ENCODE results near the gene TMEM17.

The TMEM17 gene

GRCh38 chr2:62452701-62453454, 53.1 kb downstream of the TMEM17 start:
- no peak for DNase-seq

- no peak for DNase-seq
These were observed 55.2 kb downstream of the TMEM17 start for GRCh38 chr2:62450716-62451191.

Data from activated naive CD4-positive, alpha-beta T cell (primary cell).